H9 (cell line): ENCODE results near the gene HBZ. TPM values are rescaled to one million over a fixed set of nuclear protein-coding genes. Genes with fewer than 3 reads are reported as not detected.

ENCODE experiments used
- DNase-seq: peaks from one replicate; pipeline ENCODE4 v3.0.0-alpha.2; 2017
- H2AFZ ChIP-seq: one replicate; pipeline ENCODE4 v1.6.1; 2013; ENCODE audit warnings: mild to moderate bottlenecking, low read length, control low read depth, moderate library complexity
- H2AK5ac ChIP-seq: 2 replicates; pipeline ENCODE4 v1.6.1; 2013; ENCODE audit warnings: low read length, control low read depth, mixed read lengths; ENCODE audit not compliant: insufficient read length
- H2BK120ac ChIP-seq: one replicate; pipeline ENCODE4 v1.6.1; 2013; ENCODE audit warnings: low read depth, mild to moderate bottlenecking, low read length, control low read depth, inconsistent platforms; ENCODE audit not compliant: poor library complexity, severe bottlenecking
- H2BK12ac ChIP-seq: 2 replicates; pipeline ENCODE4 v1.6.1; 2013; ENCODE audit warnings: low read length, control low read depth, mixed read lengths, low read depth; ENCODE audit not compliant: insufficient read length
- H2BK15ac ChIP-seq: 2 replicates; pipeline ENCODE4 v1.6.1; 2013; ENCODE audit warnings: low read depth, low read length, control low read depth
- H2BK20ac ChIP-seq: one replicate; pipeline ENCODE4 v1.6.1; 2013; ENCODE audit warnings: low read depth, mild to moderate bottlenecking, low read length, control low read depth, inconsistent platforms; ENCODE audit not compliant: poor library complexity, severe bottlenecking
- H2BK5ac ChIP-seq: 2 replicates; pipeline ENCODE4 v1.6.1; 2013; ENCODE audit warnings: low read length, control low read depth, mixed read lengths; ENCODE audit not compliant: insufficient read length
- H3K14ac ChIP-seq: 2 replicates; pipeline ENCODE4 v1.6.1; 2013; ENCODE audit warnings: low read length, control low read depth; ENCODE audit not compliant: insufficient read depth
- H3K18ac ChIP-seq: 2 replicates; pipeline ENCODE4 v1.6.1; 2013; ENCODE audit warnings: low read depth, mild to moderate bottlenecking, mixed read lengths, low read length, control low read depth; ENCODE audit not compliant: insufficient read length
- H3K23ac ChIP-seq: 2 replicates; pipeline ENCODE4 v1.6.1; 2013; ENCODE audit warnings: low read length, control low read depth, mixed read lengths, low read depth; ENCODE audit not compliant: insufficient read length
- H3K23me2 ChIP-seq: 2 replicates; pipeline ENCODE4 v1.6.1; 2013; ENCODE audit warnings: low read depth, mild to moderate bottlenecking, mixed read lengths, low read length, control low read depth; ENCODE audit not compliant: insufficient read length, poor library complexity, severe bottlenecking
- H3K27ac ChIP-seq: 2 replicates; pipeline ENCODE4 v1.5.1; 2013; ENCODE audit warnings: low read length, control low read depth, mixed read lengths, low read depth; ENCODE audit not compliant: insufficient read length
- H3K27me3 ChIP-seq: 2 replicates; pipeline ENCODE4 v1.6.1; 2013; ENCODE audit warnings: low read length, control low read depth, inconsistent platforms; ENCODE audit not compliant: insufficient read depth
- H3K4ac ChIP-seq: 2 replicates; pipeline ENCODE4 v1.6.1; 2013; ENCODE audit warnings: low read depth, mild to moderate bottlenecking, control low read depth, inconsistent platforms, low read length, moderate library complexity
- H3K4me1 ChIP-seq: 2 replicates; pipeline ENCODE4 v1.6.1; 2013; ENCODE audit warnings: low read length, control low read depth, inconsistent platforms; ENCODE audit not compliant: insufficient read depth
- H3K4me2 ChIP-seq: 2 replicates; pipeline ENCODE4 v1.6.1; 2013; ENCODE audit warnings: low read length, control low read depth, mixed read lengths; ENCODE audit not compliant: insufficient read length, insufficient read depth
- H3K56ac ChIP-seq: 2 replicates; pipeline ENCODE4 v1.6.1; 2013; ENCODE audit warnings: low read depth, mild to moderate bottlenecking, mixed read lengths, low read length, control low read depth; ENCODE audit not compliant: insufficient read length
- H3K79me1 ChIP-seq: 2 replicates; pipeline ENCODE4 v1.6.1; 2013; ENCODE audit warnings: low read depth, mild to moderate bottlenecking, moderate library complexity, low read length, control low read depth, inconsistent platforms; ENCODE audit not compliant: insufficient read depth, poor library complexity, severe bottlenecking
- H3K79me2 ChIP-seq: 2 replicates; pipeline ENCODE4 v1.6.1; 2013; ENCODE audit warnings: low read length, control low read depth, inconsistent platforms; ENCODE audit not compliant: insufficient read depth
- H3K9ac ChIP-seq: 2 replicates; pipeline ENCODE4 v1.6.1; 2013; ENCODE audit warnings: low read length, control low read depth, mixed read lengths; ENCODE audit not compliant: insufficient read length; ENCODE audit errors: extremely low read depth
- H3K9me3 ChIP-seq: one replicate; pipeline ENCODE4 v1.6.1; 2013; ENCODE audit warnings: low read depth, low read length, inconsistent platforms; ENCODE audit not compliant: control insufficient read depth
- H3T11ph ChIP-seq: one replicate; pipeline ENCODE4 v1.6.1; 2013; ENCODE audit warnings: mild to moderate bottlenecking, low read length, control low read depth, inconsistent platforms
- H4K20me1 ChIP-seq: one replicate; pipeline ENCODE4 v1.6.1; 2013; ENCODE audit not compliant: control insufficient read depth, insufficient read length, insufficient read depth
- H4K5ac ChIP-seq: 2 replicates; pipeline ENCODE4 v1.6.1; 2013; ENCODE audit warnings: low read depth, mild to moderate bottlenecking, mixed read lengths, low read length, control low read depth; ENCODE audit not compliant: insufficient read length
- H4K8ac ChIP-seq: replicated peaks from 2 replicates; pipeline ENCODE4 v1.6.1; 2013; ENCODE audit warnings: low read length, control low read depth, mixed read lengths, low read depth; ENCODE audit not compliant: insufficient read length
- H4K91ac ChIP-seq: 2 replicates; pipeline ENCODE4 v1.6.1; 2013; ENCODE audit warnings: low read depth, mild to moderate bottlenecking, moderate library complexity, mixed read lengths, low read length, control low read depth; ENCODE audit not compliant: insufficient read length
- H3K27ac Mint-ChIP-seq, 3 experiments: 2 replicates in 2 of 3; 3 replicates in 1 of 3; pipeline ENCODE4 v1.8.0; 2020 to 2021; ENCODE audit warnings: mixed read lengths in 3 of 3, mild to moderate bottlenecking in 1 of 3, moderate library complexity in 1 of 3
- H3K27me3 Mint-ChIP-seq: 2 replicates; pipeline ENCODE4 v1.8.0; 2021; ENCODE audit warnings: low read depth, mild to moderate bottlenecking, moderate library complexity, mixed read lengths
- H3K36me3 Mint-ChIP-seq, 3 experiments: 2 replicates in 2 of 3; 3 replicates in 1 of 3; pipeline ENCODE4 v1.8.0; 2020 to 2021; ENCODE audit warnings: low read depth in 3 of 3, mixed read lengths in 3 of 3; ENCODE audit not compliant: insufficient read depth in 1 of 3
- H3K4me1 Mint-ChIP-seq, 2 experiments: 2 replicates each; pipeline ENCODE4 v1.8.0; 2020; ENCODE audit warnings: mixed read lengths in 2 of 2
- H3K4me3 Mint-ChIP-seq, 2 experiments: 2 replicates in 1 of 2; 3 replicates in 1 of 2; pipeline ENCODE4 v1.8.0; 2020 to 2021; ENCODE audit warnings: mild to moderate bottlenecking in 2 of 2, mixed read lengths in 2 of 2, moderate library complexity in 1 of 2
- H3K9me3 Mint-ChIP-seq, 2 experiments: 2 replicates in 1 of 2; 3 replicates in 1 of 2; pipeline ENCODE4 v1.8.0; 2020; ENCODE audit warnings: mild to moderate bottlenecking in 2 of 2, mixed read lengths in 2 of 2, moderate library complexity in 1 of 2
- CTCF ChIP-seq: fragments of 200-600 bp; sonication (generic); conservative IDR thresholded peaks from 3 replicates; pipeline ENCODE4 v1.8.0; 2021; ENCODE audit warnings: antibody characterized with exemption, mild to moderate bottlenecking
- WGBS: extraction: QIAGEN DNeasy Blood & Tissue Kit; methylation state at CpG from one replicate; pipeline ENCODE4 v1.1.7; 2013; ENCODE audit warnings: missing lambda C conversion rate, low lambda C conversion rate, mixed read lengths; ENCODE audit not compliant: insufficient read length; ENCODE audit errors: extremely low coverage; 5-methylcytosine and 5-hydroxymethylcytosine counted together
- total RNA-seq: library from RNA; stranded (reverse); gene quantifications from 2 replicates; pipeline ENCODE4 v1.2.1, GENCODE V29; 2021

The HBZ gene
- total RNA-seq, 1 experiment from 2014 or later: not detected

GRCh38 chr16:104355-104754 is 48.1 kb upstream of the HBZ start:
- H3K9me3 Mint-ChIP-seq: no peaks in the 10 kb centered on the region
- H3K27ac ChIP-seq: no peak overlapping the region
- no peaks in the 10 kb centered on the region for H3K27me3 Mint-ChIP-seq
- H2BK5ac ChIP-seq: no peak overlapping the region
- H4K8ac ChIP-seq: no peak overlapping the region
- H2BK15ac ChIP-seq: no peak overlapping the region
- H3K4me1 ChIP-seq: no peaks in the 10 kb centered on the region
- H4K5ac ChIP-seq: no peak overlapping the region
- no peak for TF ChIP-seq CTCF
- H2AFZ ChIP-seq: no peak overlapping the region
- DNase-seq: no peak
- no peak overlapping the region for H2BK20ac ChIP-seq
- no peak overlapping the region for H3K4me3 Mint-ChIP-seq
- no peak overlapping the region for H2AK5ac ChIP-seq
- H3T11ph ChIP-seq: no peak overlapping the region
- no CpG with 5 or more reads among the region's 5 CpGs for WGBS
- no peak overlapping the region for H3K23ac ChIP-seq
- no peak overlapping the region for H2BK120ac ChIP-seq
- no peaks in the 10 kb centered on the region for H3K79me1 ChIP-seq
- H3K56ac ChIP-seq: no peak overlapping the region
- H3K4me2 ChIP-seq: no peak overlapping the region
- no peaks in the 10 kb centered on the region for H4K20me1 ChIP-seq
- no peak overlapping the region for H3K14ac ChIP-seq
- no peaks in the 10 kb centered on the region for H3K9me3 ChIP-seq
- H3K4me1 Mint-ChIP-seq: peaks cover 14 to 18% of the 10 kb centered on the region in 2 experiments
- 0 out of 7 replicates have a peak overlapping the region, but pooled peaks of 1 of the 3 experiments have one; percentile 14 for H3K27ac Mint-ChIP-seq
- H4K91ac ChIP-seq: no peak overlapping the region
- no peak overlapping the region for H3K4ac ChIP-seq
- H2BK12ac ChIP-seq: no peak overlapping the region
- H3K79me2 ChIP-seq: no peaks in the 10 kb centered on the region
- peaks cover 2 to 34% (median 9%) of the 10 kb centered on the region in 3 experiments; a peak in 5 of 7 replicates for H3K36me3 Mint-ChIP-seq
- no peaks in the 10 kb centered on the region for H3K23me2 ChIP-seq
- H3K9ac ChIP-seq: no peak overlapping the region
- H3K18ac ChIP-seq: no peak overlapping the region
- H3K27me3 ChIP-seq: no peaks in the 10 kb centered on the region
